Right lobe of liver (tissue), 4 donors: ENCODE results near the gene PIK3R3.

Experiments used
- CTCF ChIP-seq, 4 donors: fragments of 200-600 bp in 3 of 4; fragments of 450-650 bp in 1 of 4; IDR thresholded peaks; one replicate each; pipeline versions ENCODE4 v1.5.1 to v1.8.0; 2016 to 2022; ENCODE audit warnings: antibody characterized with exemption in 4 of 4, mild to moderate bottlenecking in 2 of 4
- POLR2A ChIP-seq: fragments of 450-650 bp; IDR thresholded peaks from one replicate; pipeline ENCODE4 v1.6.1; 2017; ENCODE audit warnings: antibody characterized with exemption, mild to moderate bottlenecking
- donor health status: DM: no; HTN: no; CAD: no.
- donor health status: DM: no; HTN: no; CAD: no.
- donor health status: DM: no; HTN: yes; CAD: no.

GRCh38 chr1:46128344-46128743, 4.1 kb downstream of the PIK3R3 start:
- TF ChIP-seq CTCF (IDR thresholded peaks at IDR 0.05) (no peak), POLR2A (no peak)
